CD14-positive monocyte (primary cell): ENCODE data around the gene DNAH1. TPM values are rescaled to one million over a fixed set of nuclear protein-coding genes. Genes with fewer than 3 reads are reported as not detected.

ENCODE experiments used
- DNase-seq, 3 donors: peaks; one replicate each; pipeline ENCODE4 v3.0.0-alpha.2; 2011 to 2022
- H2AFZ ChIP-seq: 2 replicates; pipeline ENCODE4 v1.6.0; 2012; ENCODE audit warnings: mild to moderate bottlenecking, low read depth, low read length, inconsistent platforms; ENCODE audit not compliant: insufficient read depth, poor library complexity, severe bottlenecking
- H3K27ac ChIP-seq, 2 donors: 1 replicate in 1 of 2; 2 replicates in 1 of 2; pipeline ENCODE4 v1.5.1; 2012 to 2013; ENCODE audit warnings: low read length in 2 of 2, control low read depth in 1 of 2, inconsistent platforms in 1 of 2, low read depth in 1 of 2, mild to moderate bottlenecking in 1 of 2
- H3K27me3 ChIP-seq, 2 donors: one replicate each; pipeline versions ENCODE4 v1.6.0 to v1.6.1; 2011 to 2013; ENCODE audit warnings: low read length in 2 of 2; ENCODE audit not compliant: control insufficient read depth in 2 of 2, insufficient read depth in 2 of 2
- H3K36me3 ChIP-seq, 2 donors: replicated peaks in 1 of 2; 1 replicate in 1 of 2; 2 replicates in 1 of 2; pipeline versions ENCODE4 v1.5.1 to v1.6.1; 2012 to 2013; ENCODE audit warnings: low read length in 2 of 2, control low read depth in 1 of 2, inconsistent platforms in 1 of 2, mild to moderate bottlenecking in 1 of 2; ENCODE audit not compliant: insufficient read depth in 2 of 2, control insufficient read depth in 1 of 2
- H3K4me1 ChIP-seq, 2 donors: 1 replicate in 1 of 2; 2 replicates in 1 of 2; pipeline versions ENCODE4 v1.5.1 to v1.6.1; 2012 to 2013; ENCODE audit warnings: low read length in 2 of 2, control low read depth in 1 of 2, inconsistent platforms in 1 of 2, mild to moderate bottlenecking in 1 of 2, moderate library complexity in 1 of 2; ENCODE audit not compliant: insufficient read depth in 2 of 2, control insufficient read depth in 1 of 2
- H3K4me2 ChIP-seq: replicated peaks from 2 replicates; pipeline ENCODE3; 2012; ENCODE audit warnings: low read length, moderate library complexity, mild to moderate bottlenecking; ENCODE audit not compliant: poor library complexity, severe bottlenecking; ENCODE audit errors: extremely low read depth
- H3K4me3 ChIP-seq, 3 experiments: fragments of 200-600 bp in 1 of 3; sonication (generic) in 1 of 3; replicated peaks in 1 of 3; 1 replicate in 2 of 3; 2 replicates in 1 of 3; pipeline ENCODE4 v1.5.1; 2011 to 2013; ENCODE audit warnings: low read length in 3 of 3, mild to moderate bottlenecking in 3 of 3, control low read depth in 2 of 3, low read depth in 2 of 3, inconsistent platforms in 1 of 3, moderate library complexity in 1 of 3
- H3K79me2 ChIP-seq: 2 replicates; pipeline ENCODE4 v1.6.0; 2012; ENCODE audit warnings: mild to moderate bottlenecking, control low read depth, inconsistent platforms, low read length, moderate library complexity; ENCODE audit not compliant: insufficient read depth
- H3K9ac ChIP-seq: 2 replicates; pipeline ENCODE4 v1.6.0; 2017; ENCODE audit warnings: low read length, mild to moderate bottlenecking; ENCODE audit not compliant: insufficient read depth, poor library complexity, severe bottlenecking
- H3K9me3 ChIP-seq, 2 donors: replicated peaks in 1 of 2; 1 replicate in 1 of 2; 2 replicates in 1 of 2; pipeline versions ENCODE4 v1.5.1 to v1.6.1; 2012 to 2013; ENCODE audit warnings: low read length in 2 of 2, control low read depth in 1 of 2; ENCODE audit not compliant: control insufficient read depth in 1 of 2, insufficient read depth in 1 of 2
- H4K20me1 ChIP-seq: 2 replicates; pipeline ENCODE4 v1.6.0; 2012; ENCODE audit warnings: mild to moderate bottlenecking, low read length, control low read depth, moderate library complexity; ENCODE audit not compliant: insufficient read depth
- H3K27ac Mint-ChIP-seq, 7 donors: one replicate each; pipeline ENCODE4 v1.8.0; 2020; ENCODE audit warnings: mild to moderate bottlenecking in 7 of 7, mixed read lengths in 7 of 7, moderate library complexity in 6 of 7, inconsistent platforms in 2 of 7
- H3K27me3 Mint-ChIP-seq, 3 donors: one replicate each; pipeline ENCODE4 v1.8.0; 2021 to 2022; ENCODE audit warnings: low read depth in 3 of 3, mild to moderate bottlenecking in 3 of 3, mixed read lengths in 3 of 3, moderate library complexity in 3 of 3, inconsistent platforms in 1 of 3
- H3K36me3 Mint-ChIP-seq, 2 donors: one replicate each; pipeline ENCODE4 v1.8.0; 2020; ENCODE audit warnings: mixed read lengths in 2 of 2, inconsistent platforms in 1 of 2, mild to moderate bottlenecking in 1 of 2
- H3K4me1 Mint-ChIP-seq: one replicate; pipeline ENCODE4 v1.8.0; 2020; ENCODE audit warnings: mild to moderate bottlenecking, mixed read lengths
- H3K4me3 Mint-ChIP-seq, 2 donors: one replicate each; pipeline ENCODE4 v1.8.0; 2020; ENCODE audit warnings: mild to moderate bottlenecking in 2 of 2, mixed read lengths in 2 of 2, moderate library complexity in 1 of 2
- H3K9me3 Mint-ChIP-seq, 7 donors: one replicate each; pipeline ENCODE4 v1.8.0; 2020 to 2022; ENCODE audit warnings: mixed read lengths in 7 of 7, mild to moderate bottlenecking in 6 of 7, moderate library complexity in 6 of 7, inconsistent platforms in 2 of 7
- WGBS: methylation state at CpG from one replicate; pipeline ENCODE4 v1.1.5; 2013; ENCODE audit warnings: missing lambda C conversion rate; ENCODE audit not compliant: insufficient coverage; 5-methylcytosine and 5-hydroxymethylcytosine counted together
- intact Hi-C, 2 donors: fragments of 100-400 bp; cut with micrococcal nuclease; formaldehyde crosslinking; loops; one replicate each; pipeline versions ENCODE4 v1.15.0 to v1.15.1; 2023
- polyA plus RNA-seq, 3 donors: library from polyadenylated mRNA; depleted of rRNA in 1 of 3; unstranded in 2 of 3; stranded (reverse) in 1 of 3; fragments of 300-500 nt in 2 of 3; fragments of >200 nt in 1 of 3; fragmentation: Illumina TruSeq in 2 of 3; gene quantifications; 1 replicate in 2 of 3; 2 replicates in 1 of 3; pipeline ENCODE4 v1.2.3, GENCODE V29; 2012 to 2021
- TF ChIP-seq, protein P1 (sequence below): fragments of 200-600 bp; IDR thresholded peaks from one replicate; pipeline ENCODE4 v1.8.0; 2022; ENCODE audit warnings: antibody characterized with exemption, mild to moderate bottlenecking

The DNAH1 gene
- polyA plus RNA-seq, 3 donors, result 0.15 to 47.0 (median 0.25) TPM

DNA sequence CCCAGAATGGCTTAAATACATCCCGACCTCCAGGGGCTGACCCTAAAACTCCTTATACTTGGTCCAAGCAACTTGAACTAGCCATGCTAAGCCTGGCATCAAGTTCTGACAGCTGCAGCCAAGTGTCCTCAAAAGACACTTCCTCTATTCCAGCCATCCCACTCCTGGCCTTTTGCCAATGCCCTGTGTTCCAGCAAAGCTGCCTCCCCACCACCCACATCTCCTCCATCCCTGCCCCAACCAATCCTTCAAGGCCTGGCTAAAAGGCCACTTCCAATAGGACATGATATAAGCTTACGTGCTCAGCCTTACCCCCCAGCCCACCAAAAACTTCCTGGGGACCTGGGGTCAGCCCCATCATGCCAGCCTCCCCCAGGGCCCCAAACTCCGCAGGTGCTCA, 87.8 kb downstream of the DNAH1 start:
- intact Hi-C loops, result loop anchor here in 1 of 2 donors (10.0 kb wide), 1 partner anchor 119 kb away; the partner anchor contains the start of gene GLYCTK
- Histone ChIP-seq H3K27me3 (no peaks in the 10 kb centered on the region), H3K4me1 (peaks cover 5 to 9% of the 10 kb centered on the region in 2 donors), H3K9me3 (no peaks in the 10 kb centered on the region), H3K36me3 (peaks cover 86 to 93% of the 10 kb centered on the region in 2 donors), H3K27ac (no peak overlapping the region), H3K4me3 (no peak overlapping the region), H3K79me2 (peaks cover 19% of the 10 kb centered on the region), H3K4me2 (no peak overlapping the region), H2AFZ (no peak overlapping the region), H3K9ac (no peak overlapping the region), H4K20me1 (peaks cover 9% of the 10 kb centered on the region)
- DNase-seq, result no peak
- TF ChIP-seq, protein P1, sequence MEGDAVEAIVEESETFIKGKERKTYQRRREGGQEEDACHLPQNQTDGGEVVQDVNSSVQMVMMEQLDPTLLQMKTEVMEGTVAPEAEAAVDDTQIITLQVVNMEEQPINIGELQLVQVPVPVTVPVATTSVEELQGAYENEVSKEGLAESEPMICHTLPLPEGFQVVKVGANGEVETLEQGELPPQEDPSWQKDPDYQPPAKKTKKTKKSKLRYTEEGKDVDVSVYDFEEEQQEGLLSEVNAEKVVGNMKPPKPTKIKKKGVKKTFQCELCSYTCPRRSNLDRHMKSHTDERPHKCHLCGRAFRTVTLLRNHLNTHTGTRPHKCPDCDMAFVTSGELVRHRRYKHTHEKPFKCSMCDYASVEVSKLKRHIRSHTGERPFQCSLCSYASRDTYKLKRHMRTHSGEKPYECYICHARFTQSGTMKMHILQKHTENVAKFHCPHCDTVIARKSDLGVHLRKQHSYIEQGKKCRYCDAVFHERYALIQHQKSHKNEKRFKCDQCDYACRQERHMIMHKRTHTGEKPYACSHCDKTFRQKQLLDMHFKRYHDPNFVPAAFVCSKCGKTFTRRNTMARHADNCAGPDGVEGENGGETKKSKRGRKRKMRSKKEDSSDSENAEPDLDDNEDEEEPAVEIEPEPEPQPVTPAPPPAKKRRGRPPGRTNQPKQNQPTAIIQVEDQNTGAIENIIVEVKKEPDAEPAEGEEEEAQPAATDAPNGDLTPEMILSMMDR, result no peak
- Mint-ChIP-seq H3K9me3 (no peaks in the 10 kb centered on the region), H3K4me3 (no peak overlapping the region), H3K4me1 (peaks cover 10% of the 10 kb centered on the region), H3K27me3 (no peaks in the 10 kb centered on the region), H3K27ac (peak overlapping the region in 4 of 7 donors; percentile 6 to 78 (median 46)), H3K36me3 (peaks cover 82 to 91% of the 10 kb centered on the region in 2 donors)
- 97% methylated on average over 3 of the region's 3 CpGs for WGBS

- H3K9me3 ChIP-seq, result no peaks in the 10 kb centered on the region
- H3K27me3 ChIP-seq, result no peaks in the 10 kb centered on the region
- no peak overlapping the region for H3K4me3 ChIP-seq
- Mint-ChIP-seq H3K27me3 (no peaks in the 10 kb centered on the region), H3K27ac (peak overlapping the region in 2 of 7 donors; percentile 6 to 45), H3K4me1 (peaks cover 14% of the 10 kb centered on the region), H3K36me3 (peaks cover 82 to 87% of the 10 kb centered on the region in 2 donors), H3K9me3 (no peaks in the 10 kb centered on the region), H3K4me3 (no peak overlapping the region)
- H4K20me1 ChIP-seq, result peaks cover 9% of the 10 kb centered on the region
- H3K4me2 ChIP-seq, result no peak overlapping the region
- H3K36me3 ChIP-seq, result peaks cover 85 to 89% of the 10 kb centered on the region in 2 donors
- H2AFZ ChIP-seq, result no peak overlapping the region
- DNase-seq, result no peak
- intact Hi-C loops, result loop anchor here in 1 of 2 donors (10.0 kb wide), 1 partner anchor 120 kb away; the partner anchor contains the start of gene GLYCTK
- H3K9ac ChIP-seq, result no peak overlapping the region
- WGBS, result 98% methylated on average over 9 of the region's 10 CpGs
- TF ChIP-seq, protein P1, result no peak
- peaks cover 23% of the 10 kb centered on the region for H3K79me2 ChIP-seq
- H3K27ac ChIP-seq, result no peak overlapping the region
- H3K4me1 ChIP-seq, result peaks cover 10 to 13% of the 10 kb centered on the region in 2 donors
Measured at GRCh38 chr3:52404391-52404790, 88.3 kb downstream of the DNAH1 start.
